GM12878 (cell line): ENCODE data around the gene ANKRD33. TPM values are rescaled to one million over a fixed set of nuclear protein-coding genes. Genes with fewer than 3 reads are reported as not detected.

Source experiments
- ATAC-seq: fragments of 200-7000 bp; cut with Tn5 transposase; 3 replicates; pipeline ENCODE4 v1.9.1; 2020; ENCODE audit warnings: mild to moderate bottlenecking, moderate library complexity
- BruUV-seq: library from RNA; stranded (reverse); fragments of 400-500 nt; replicated peaks from 2 replicates; lab custom pipeline; 2021; lab: Mats Ljungman, UMichigan
- CTCF ChIA-PET: fragments of 300-600 bp; sonication (Branson Sonifier 250); formaldehyde crosslinking; extraction: SDS; loops from one replicate; lab custom pipeline; 2021; ENCODE audit warnings: inconsistent platforms; lab: Yijun Ruan, JAX
- POLR2A ChIA-PET: fragments of 350-600 bp; formaldehyde crosslinking; extraction: SDS; loops from one replicate; lab custom pipeline; 2021; ENCODE audit warnings: inconsistent platforms; lab: Charles Lee
- RAD21 ChIA-PET: fragments of 300-600 bp; sonication (Branson Sonifier 250); formaldehyde crosslinking; loops from one replicate; lab custom pipeline; 2023; ENCODE audit warnings: antibody characterized with exemption; ENCODE audit not compliant: unreplicated experiment; lab: Charles Lee
- SMC1A ChIA-PET: fragments of 300-600 bp; sonication (Branson Sonifier 250); formaldehyde crosslinking; loops from one replicate; lab custom pipeline; 2023; ENCODE audit not compliant: unreplicated experiment, uncharacterized antibody; lab: Charles Lee
- DNase-seq: peaks from one replicate; pipeline ENCODE4 v3.0.0-alpha.2; 2011; ENCODE audit warnings: low read depth, low spot score
- FAIRE-seq: peaks from 3 replicates; lab custom pipeline; 2011; peaks lifted over from hg19 to GRCh38; lab: Jason Lieb, UNC
- H2AFZ ChIP-seq: 2 replicates; pipeline ENCODE4 v1.6.0; 2011; ENCODE audit warnings: low read depth, low read length, control low read depth; ENCODE audit not compliant: control insufficient read depth
- H3K27ac ChIP-seq: 2 replicates; pipeline ENCODE4 v1.5.1; 2011; ENCODE audit warnings: control low read depth; ENCODE audit not compliant: control insufficient read depth, insufficient read depth
- H3K27me3 ChIP-seq, 2 experiments: replicated peaks in 1 of 2; 2 replicates each; pipeline versions ENCODE4 v1.6.0 to v1.6.1; 2011; ENCODE audit warnings: low read length in 1 of 2; ENCODE audit not compliant: control insufficient read depth in 2 of 2, insufficient read depth in 2 of 2
- H3K36me3 ChIP-seq, 2 experiments: 2 replicates each; pipeline ENCODE4 v1.5.1; 2011; ENCODE audit warnings: low read length in 1 of 2; ENCODE audit not compliant: control insufficient read depth in 2 of 2, insufficient read depth in 2 of 2
- H3K4me1 ChIP-seq: 2 replicates; pipeline ENCODE4 v1.6.1; 2011; ENCODE audit warnings: mild to moderate bottlenecking, low read length, moderate library complexity, mixed read lengths; ENCODE audit not compliant: control insufficient read depth, insufficient read depth
- H3K4me2 ChIP-seq: 2 replicates; pipeline ENCODE4 v1.6.0; 2011; ENCODE audit warnings: control low read depth; ENCODE audit not compliant: control insufficient read depth, insufficient read depth
- H3K4me3 ChIP-seq: fragments of 200-600 bp; sonication (generic); 2 replicates; pipeline ENCODE4 v1.5.1; 2016
- H3K79me2 ChIP-seq: 2 replicates; pipeline ENCODE4 v1.6.0; 2011; ENCODE audit warnings: low read length; ENCODE audit not compliant: control insufficient read depth, insufficient read depth
- H3K9ac ChIP-seq: 2 replicates; pipeline ENCODE4 v1.8.0; 2011; ENCODE audit warnings: low read length, control low read depth, mixed read lengths; ENCODE audit not compliant: control insufficient read depth, insufficient read depth
- H3K9me3 ChIP-seq: replicated peaks from 3 replicates; pipeline ENCODE4 v1.5.1; 2011; ENCODE audit warnings: mild to moderate bottlenecking, low read length; ENCODE audit not compliant: control insufficient read depth, insufficient read depth
- H4K20me1 ChIP-seq: 2 replicates; pipeline ENCODE4 v1.6.0; 2011; ENCODE audit not compliant: control insufficient read depth, insufficient read depth
- BMI1 ChIP-seq: fragments of 450-650 bp; IDR thresholded peaks from 2 replicates; pipeline ENCODE4 v1.6.1; 2016; ENCODE audit warnings: mild to moderate bottlenecking, moderate library complexity, borderline replicate concordance
- EED ChIP-seq: sonication (generic); IDR thresholded peaks from 2 replicates; pipeline ENCODE4 v1.6.1; 2016; ENCODE audit warnings: antibody characterized with exemption, low read depth
- EP300 ChIP-seq, 2 experiments: fragments of 150-350 bp in 1 of 2; IDR thresholded peaks; 2 replicates each; pipeline ENCODE4 v1.6.1; 2011 to 2012; ENCODE audit warnings: low read depth in 2 of 2, low read length in 2 of 2, borderline replicate concordance in 1 of 2, improper control_type of control experiment in 1 of 2, inconsistent platforms in 1 of 2; ENCODE audit not compliant: control insufficient read depth in 1 of 2
- NR2F1 ChIP-seq: fragments of 450-650 bp; conservative IDR thresholded peaks from 2 replicates; pipeline ENCODE4 v1.6.1; 2017; ENCODE audit warnings: mild to moderate bottlenecking
- SMAD5 ChIP-seq: IDR thresholded peaks from 2 replicates; pipeline ENCODE4 v1.6.1; 2016; ENCODE audit warnings: antibody characterized with exemption, low read depth
- SPI1 ChIP-seq: IDR thresholded peaks from 2 replicates; pipeline ENCODE4 v1.6.1; 2011; ENCODE audit warnings: low read depth, mild to moderate bottlenecking, low read length, moderate library complexity, borderline replicate concordance; ENCODE audit not compliant: insufficient read depth
- STAT3 ChIP-seq: IDR thresholded peaks from 2 replicates; pipeline ENCODE4 v1.6.1; 2011; ENCODE audit warnings: low read depth, low read length, improper control_type of control experiment
- WGBS: methylation state at CpG from one replicate; pipeline ENCODE4 v1.1.6; 2016; ENCODE audit warnings: low lambda C conversion rate; ENCODE audit not compliant: insufficient replicate concordance, insufficient coverage; ENCODE audit errors: missing lambda C conversion rate; 5-methylcytosine and 5-hydroxymethylcytosine counted together
- in situ Hi-C: fragments of 300-500 bp; cut with MboI; formaldehyde crosslinking; loops from 9 replicates; pipeline ENCODE4 v1.14.3; 2018; ENCODE audit warnings: mixed read lengths
- intact Hi-C: fragments of 100-400 bp; cut with micrococcal nuclease; formaldehyde crosslinking; loops from one replicate; pipeline ENCODE4 v1.14.2; 2022; ENCODE audit not compliant: unreplicated experiment
- polyA plus RNA-seq, 11 experiments: library from polyadenylated mRNA; depleted of rRNA in 4 of 11; unstranded in 6 of 11; stranded (reverse) in 5 of 11; fragments of >200 nt; fragmentation: Nextera tagmentation in 4 of 11; fragmentation: Illumina TruSeq in 1 of 11; extraction: Ambion mirVana in 4 of 11; extraction: Trizol in 1 of 11; gene quantifications; 1 replicate in 1 of 11; 2 replicates in 10 of 11; pipeline versions ENCODE4 v1.2.1 to v1.2.3, GENCODE V29; 2011 to 2016; ENCODE audit warnings: inconsistent platforms in 2 of 11, missing spikeins in 2 of 11, low read depth in 1 of 11
- total RNA-seq, 4 experiments: library from RNA; depleted of rRNA in 3 of 4; stranded (reverse); fragments of >200 nt in 3 of 4; fragmentation: Illumina TruSeq in 1 of 4; extraction: Trizol in 1 of 4; gene quantifications; 2 replicates each; pipeline versions ENCODE4 v1.2.1 to v1.2.3, GENCODE V29; 2013 to 2021
- TF ChIP-seq, protein P1 (sequence below): IDR thresholded peaks from 2 replicates; pipeline ENCODE4 v1.6.1; 2011; ENCODE audit warnings: low read depth, low read length, improper control_type of control experiment, borderline replicate concordance
- TF ChIP-seq, protein P2 (sequence below): fragments of 150-350 bp; IDR thresholded peaks from 2 replicates; pipeline ENCODE4 v1.6.1; 2016; ENCODE audit warnings: low read depth, low read length

ANKRD33 gene
- total and polyA plus RNA-seq, 10 of the 15 experiments (the other 5 are each of a cell fraction or from before 2014, with no cell fraction given) = not detected

DNA sequence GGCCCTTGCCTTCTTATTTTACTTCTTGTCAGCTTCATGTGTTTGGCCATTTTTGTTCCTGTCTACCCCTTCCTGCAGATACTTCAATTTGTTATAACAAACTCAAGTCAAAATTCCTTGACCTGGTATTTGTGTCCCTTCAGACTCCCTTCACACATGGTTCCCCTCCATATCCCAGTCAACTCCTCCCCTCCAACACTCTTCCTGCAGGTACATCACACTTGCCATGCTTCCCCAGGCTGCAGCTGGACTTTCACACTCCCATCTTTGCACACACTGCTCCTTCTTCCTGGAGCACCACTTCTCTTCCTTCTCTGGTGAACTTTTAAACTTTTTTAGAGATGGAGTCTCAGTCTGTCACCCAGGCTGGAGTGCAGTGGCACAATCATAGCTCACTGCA, 20.5 kb upstream of the ANKRD33 start (continued):
- TF ChIP-seq EP300 (IDR thresholded peaks at IDR 0.05; ENCODE audit: borderline replicate concordance in 1 of 2, control insufficient read depth in 1 of 2, low read depth in 2 of 2, low read length in 2 of 2) (no peak), SPI1 (no peak)
- TF ChIP-seq, protein P1, sequence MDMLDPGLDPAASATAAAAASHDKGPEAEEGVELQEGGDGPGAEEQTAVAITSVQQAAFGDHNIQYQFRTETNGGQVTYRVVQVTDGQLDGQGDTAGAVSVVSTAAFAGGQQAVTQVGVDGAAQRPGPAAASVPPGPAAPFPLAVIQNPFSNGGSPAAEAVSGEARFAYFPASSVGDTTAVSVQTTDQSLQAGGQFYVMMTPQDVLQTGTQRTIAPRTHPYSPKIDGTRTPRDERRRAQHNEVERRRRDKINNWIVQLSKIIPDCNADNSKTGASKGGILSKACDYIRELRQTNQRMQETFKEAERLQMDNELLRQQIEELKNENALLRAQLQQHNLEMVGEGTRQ = no peak

DNA sequence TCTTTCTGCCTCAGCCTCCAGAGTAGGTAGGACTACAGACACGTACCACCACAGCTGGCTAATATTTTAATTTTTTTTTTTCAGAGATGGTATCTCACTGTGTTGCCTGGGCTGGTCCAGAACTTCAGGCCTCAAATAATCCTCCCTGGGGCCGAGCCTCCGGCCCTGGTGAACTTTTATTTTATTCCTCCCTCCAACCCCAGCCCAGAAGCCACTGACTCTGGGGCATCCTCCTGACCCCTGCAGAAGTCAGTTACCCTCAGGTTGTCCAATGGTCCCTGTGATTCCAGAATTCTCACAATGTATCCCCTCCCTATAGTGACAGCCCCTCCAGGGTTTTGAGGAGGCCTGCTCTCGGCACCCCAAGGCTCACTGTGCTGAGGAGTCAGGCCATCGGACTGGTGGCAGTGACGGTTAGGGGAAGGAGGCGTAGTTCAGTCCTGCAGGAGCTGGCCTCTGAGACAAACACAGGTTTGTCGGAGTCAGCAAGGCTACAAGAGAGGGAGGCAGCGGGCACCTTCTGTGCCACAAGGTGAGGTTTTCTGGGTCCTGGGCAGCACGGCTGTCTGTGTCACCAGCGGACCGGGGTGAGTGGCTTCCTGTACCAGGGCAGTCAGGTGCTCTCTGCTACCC, 20.0 kb upstream of the ANKRD33 start:
- FAIRE-seq = no peak
- POLR2A ChIA-PET = no interaction called here
- H3K36me3 ChIP-seq = no peaks in the 10 kb centered on the region
- no TSS peak for BruUV-seq
- H4K20me1 ChIP-seq = no peaks in the 10 kb centered on the region
- H3K27ac ChIP-seq = no peak overlapping the region
- H2AFZ ChIP-seq = no peak overlapping the region
- no peaks in the 10 kb centered on the region for H3K4me1 ChIP-seq
- ATAC-seq = no peak
- TF ChIP-seq, protein P2, sequence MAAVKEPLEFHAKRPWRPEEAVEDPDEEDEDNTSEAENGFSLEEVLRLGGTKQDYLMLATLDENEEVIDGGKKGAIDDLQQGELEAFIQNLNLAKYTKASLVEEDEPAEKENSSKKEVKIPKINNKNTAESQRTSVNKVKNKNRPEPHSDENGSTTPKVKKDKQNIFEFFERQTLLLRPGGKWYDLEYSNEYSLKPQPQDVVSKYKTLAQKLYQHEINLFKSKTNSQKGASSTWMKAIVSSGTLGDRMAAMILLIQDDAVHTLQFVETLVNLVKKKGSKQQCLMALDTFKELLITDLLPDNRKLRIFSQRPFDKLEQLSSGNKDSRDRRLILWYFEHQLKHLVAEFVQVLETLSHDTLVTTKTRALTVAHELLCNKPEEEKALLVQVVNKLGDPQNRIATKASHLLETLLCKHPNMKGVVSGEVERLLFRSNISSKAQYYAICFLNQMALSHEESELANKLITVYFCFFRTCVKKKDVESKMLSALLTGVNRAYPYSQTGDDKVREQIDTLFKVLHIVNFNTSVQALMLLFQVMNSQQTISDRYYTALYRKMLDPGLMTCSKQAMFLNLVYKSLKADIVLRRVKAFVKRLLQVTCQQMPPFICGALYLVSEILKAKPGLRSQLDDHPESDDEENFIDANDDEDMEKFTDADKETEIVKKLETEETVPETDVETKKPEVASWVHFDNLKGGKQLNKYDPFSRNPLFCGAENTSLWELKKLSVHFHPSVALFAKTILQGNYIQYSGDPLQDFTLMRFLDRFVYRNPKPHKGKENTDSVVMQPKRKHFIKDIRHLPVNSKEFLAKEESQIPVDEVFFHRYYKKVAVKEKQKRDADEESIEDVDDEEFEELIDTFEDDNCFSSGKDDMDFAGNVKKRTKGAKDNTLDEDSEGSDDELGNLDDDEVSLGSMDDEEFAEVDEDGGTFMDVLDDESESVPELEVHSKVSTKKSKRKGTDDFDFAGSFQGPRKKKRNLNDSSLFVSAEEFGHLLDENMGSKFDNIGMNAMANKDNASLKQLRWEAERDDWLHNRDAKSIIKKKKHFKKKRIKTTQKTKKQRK = no peak
- TF ChIP-seq NR2F1 (no peak), BMI1 (no peak), EED (no peak), STAT3 (no peak), SMAD5 (no peak)
- TF ChIP-seq, all 136 proteins: peak for 0
- SMC1A ChIA-PET = no interaction called here
- intact Hi-C loops (no loop called here), in situ Hi-C loops (no loop called here)
- Histone ChIP-seq H3K4me3 (no peak overlapping the region), H3K9ac (no peak overlapping the region), H3K9me3 (no peaks in the 10 kb centered on the region), H3K79me2 (no peaks in the 10 kb centered on the region), H3K27me3 (peaks cover 19% of the 10 kb centered on the region in 2 experiments), H3K4me2 (no peak overlapping the region)
- CTCF ChIA-PET = no interaction called here
- 29% methylated on average over 12 of the region's 12 CpGs for WGBS
- DNase-seq = no peak
- RAD21 ChIA-PET = no interaction called here
